Endodermal cell (in vitro differentiated cells): Measurements from ENCODE around the gene CXCL1. TPM values are rescaled to one million over a fixed set of nuclear protein-coding genes. Genes with fewer than 3 reads are reported as not detected.

Experiments used
- DNase-seq: peaks from one replicate; pipeline ENCODE4 v3.0.0-alpha.2; 2017
- H3K27ac ChIP-seq: 2 replicates; pipeline ENCODE4 v1.5.1; 2013; ENCODE audit warnings: mild to moderate bottlenecking, low read depth, low read length, moderate library complexity
- H3K27me3 ChIP-seq: 2 replicates; pipeline ENCODE4 v1.6.1; 2013; ENCODE audit warnings: mild to moderate bottlenecking, low read length, moderate library complexity; ENCODE audit not compliant: insufficient read depth, control insufficient read depth, poor library complexity, severe bottlenecking
- H3K36me3 ChIP-seq: 2 replicates; pipeline ENCODE4 v1.7.0; 2013; ENCODE audit warnings: mild to moderate bottlenecking, low read length, moderate library complexity; ENCODE audit not compliant: control insufficient read depth, insufficient read depth
- H3K4me1 ChIP-seq: one replicate; pipeline ENCODE4 v1.7.0; 2013; ENCODE audit warnings: low read length; ENCODE audit not compliant: control insufficient read depth, insufficient read depth
- H3K4me3 ChIP-seq: 2 replicates; pipeline ENCODE4 v1.5.1; 2013; ENCODE audit warnings: mild to moderate bottlenecking, low read length, moderate library complexity
- H3K9ac ChIP-seq: 2 replicates; pipeline ENCODE4 v1.6.1; 2013; ENCODE audit warnings: mild to moderate bottlenecking, low read length, moderate library complexity; ENCODE audit not compliant: poor library complexity, severe bottlenecking; ENCODE audit errors: extremely low read depth
- H3K9me3 ChIP-seq: 2 replicates; pipeline ENCODE4 v1.6.1; 2013; ENCODE audit warnings: mild to moderate bottlenecking, low read length, moderate library complexity; ENCODE audit not compliant: control insufficient read depth
- H3K27ac Mint-ChIP-seq: 2 replicates; pipeline ENCODE4 v1.8.0; 2020; ENCODE audit warnings: mixed read lengths
- H3K27me3 Mint-ChIP-seq: 2 replicates; pipeline ENCODE4 v1.8.0; 2021; ENCODE audit warnings: mild to moderate bottlenecking, mixed read lengths; ENCODE audit not compliant: insufficient read depth
- H3K36me3 Mint-ChIP-seq: 2 replicates; pipeline ENCODE4 v1.8.0; 2020; ENCODE audit warnings: low read depth, mixed read lengths
- H3K4me1 Mint-ChIP-seq: 2 replicates; pipeline ENCODE4 v1.8.0; 2020; ENCODE audit warnings: mixed read lengths
- H3K4me3 Mint-ChIP-seq: 2 replicates; pipeline ENCODE4 v1.8.0; 2020; ENCODE audit warnings: mild to moderate bottlenecking, moderate library complexity, mixed read lengths
- H3K9me3 Mint-ChIP-seq: 2 replicates; pipeline ENCODE4 v1.8.0; 2020; ENCODE audit warnings: mild to moderate bottlenecking, mixed read lengths
- CTCF ChIP-seq: fragments of 200-600 bp; sonication (generic); conservative IDR thresholded peaks from 2 replicates; pipeline ENCODE4 v1.5.0; 2021; ENCODE audit warnings: antibody characterized with exemption, mild to moderate bottlenecking
- WGBS, 2 experiments: methylation state at CpG; one replicate each; pipeline versions ENCODE4 v1.1.5 to v1.1.7; 2013; ENCODE audit warnings: missing lambda C conversion rate in 2 of 2, mixed read lengths in 1 of 2; ENCODE audit not compliant: insufficient coverage in 1 of 2, insufficient read length in 1 of 2; 5-methylcytosine and 5-hydroxymethylcytosine counted together
- total RNA-seq, 2 donors: library from RNA; stranded (reverse); fragmentation: NEBNext Ultra II Directional in 1 of 2; extraction: Animal tissue kit (Norgen Biotek cat#: 25700) in 1 of 2; gene quantifications; 2 replicates in 1 of 2; 3 replicates in 1 of 2; pipeline ENCODE4 v1.2.1, GENCODE V29; 2021

Gene CXCL1
- total RNA-seq, 2 donors from 2014 or later = 0.24 TPM; not detected in 1

GRCh38 chr4:73842696-73843095 is 26.5 kb upstream of the CXCL1 start:
- H3K36me3 ChIP-seq = no peaks in the 10 kb centered on the region
- no peak overlapping the region for H3K9ac ChIP-seq
- H3K27me3 ChIP-seq = peaks cover 20% of the 10 kb centered on the region
- no peak for TF ChIP-seq CTCF
- no peaks in the 10 kb centered on the region for H3K36me3 Mint-ChIP-seq
- no peaks in the 10 kb centered on the region for H3K9me3 Mint-ChIP-seq
- H3K27ac Mint-ChIP-seq = no peak overlapping the region
- no peaks in the 10 kb centered on the region for H3K4me1 ChIP-seq
- DNase-seq = no peak
- no peak overlapping the region for H3K4me3 ChIP-seq
- H3K27ac ChIP-seq = no peak overlapping the region
- no peaks in the 10 kb centered on the region for H3K9me3 ChIP-seq
- H3K4me3 Mint-ChIP-seq = no peak overlapping the region
- H3K4me1 Mint-ChIP-seq = peaks cover 22% of the 10 kb centered on the region
- H3K27me3 Mint-ChIP-seq = peaks cover 33% of the 10 kb centered on the region

GRCh38 chr4:73843369-73843768 is 25.8 kb upstream of the CXCL1 start:
- H3K4me1 ChIP-seq = no peaks in the 10 kb centered on the region
- no peak for DNase-seq
- H3K27me3 ChIP-seq = peaks cover 13% of the 10 kb centered on the region
- TF ChIP-seq CTCF = no peak
- H3K27ac ChIP-seq = no peak overlapping the region
- H3K9ac ChIP-seq = no peak overlapping the region
- H3K36me3 ChIP-seq = no peaks in the 10 kb centered on the region
- H3K4me3 ChIP-seq = no peak overlapping the region
- no peaks in the 10 kb centered on the region for H3K9me3 ChIP-seq
- Mint-ChIP-seq H3K9me3 (no peaks in the 10 kb centered on the region), H3K27ac (no peak overlapping the region), H3K27me3 (peaks cover 33% of the 10 kb centered on the region), H3K4me1 (peaks cover 22% of the 10 kb centered on the region), H3K36me3 (no peaks in the 10 kb centered on the region), H3K4me3 (no peak overlapping the region)

- no peak for TF ChIP-seq CTCF
- H3K9ac ChIP-seq = no peak overlapping the region
- H3K27me3 Mint-ChIP-seq = peaks cover 30% of the 10 kb centered on the region
These were observed 24.8 kb upstream of the CXCL1 start for GRCh38 chr4:73844345-73844744.

More at GRCh38 chr4:73844345-73844744, 24.8 kb upstream of the CXCL1 start:
- Mint-ChIP-seq H3K4me3 (no peak overlapping the region), H3K36me3 (no peaks in the 10 kb centered on the region), H3K9me3 (no peaks in the 10 kb centered on the region), H3K27ac (no peak overlapping the region), H3K4me1 (peaks cover 22% of the 10 kb centered on the region)
- DNase-seq = no peak
- Histone ChIP-seq H3K27ac (no peak overlapping the region), H3K9me3 (no peaks in the 10 kb centered on the region), H3K27me3 (peaks cover 4% of the 10 kb centered on the region), H3K36me3 (no peaks in the 10 kb centered on the region), H3K4me3 (peak overlapping the region; percentile 16), H3K4me1 (no peaks in the 10 kb centered on the region)
- WGBS, 2 experiments = 43 to 60% methylated on average over 1 to 3 of the region's 3 CpGs
